Measurements from ENCODE around the gene ENTPD6. TPM values are rescaled to one million over a fixed set of nuclear protein-coding genes. Genes with fewer than 3 reads are reported as not detected.
"Not testable (repeated sequence)": the region's sequence is repeated elsewhere in the genome, so short reads cannot be mapped to it uniquely, and the experiment has no call there.

The ENTPD6 gene
- total RNA-seq, 2 experiments from 2014 or later, result 39.4 to 42.8 TPM

DNA sequence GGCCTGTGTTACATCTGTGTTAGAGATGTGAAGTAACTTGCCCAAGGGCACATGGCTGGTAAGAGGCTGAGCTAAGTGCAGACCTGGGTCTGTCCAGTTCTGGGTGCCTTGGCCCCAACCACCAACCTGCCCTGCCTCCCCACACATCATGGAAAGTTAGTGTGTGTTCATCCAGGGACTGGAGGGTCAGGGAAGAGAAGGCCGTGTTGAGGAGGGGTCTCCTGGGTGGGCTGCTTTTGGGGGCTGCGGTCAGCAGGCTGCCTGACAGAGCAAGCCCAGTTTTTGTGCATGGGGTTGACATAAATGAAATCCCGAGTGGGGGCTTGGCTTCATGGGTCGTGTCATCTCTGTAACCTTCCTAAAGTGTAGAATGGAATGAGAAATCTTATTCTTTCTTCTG is 63.3 kb downstream of the ENTPD6 start:
- ChIA-PET POLR2A (interaction anchor here (6.3 kb wide), 1 partner anchor 10 kb away, joined by 41 read pairs; the partner anchor contains the start of gene PYGB), CTCF (interaction anchor here (1.2 to 3.2 kb wide), 3 partner anchors 8 to 138 kb away, joined by 3 to 10 read pairs (median 5); no protein-coding TSS in a partner anchor)
- Mint-ChIP-seq H3K4me3 (no peak overlapping the region), H3K27ac (peak overlapping the region; percentile 89), H3K27me3 (no peaks in the 10 kb centered on the region), H3K36me3 (ENCODE audit: low read depth) (peaks cover 37% of the 10 kb centered on the region), H3K4me1 (ENCODE audit: low read depth) (peaks cover 59% of the 10 kb centered on the region), H3K9me3 (no peaks in the 10 kb centered on the region)
- TF ChIP-seq, protein P1, sequence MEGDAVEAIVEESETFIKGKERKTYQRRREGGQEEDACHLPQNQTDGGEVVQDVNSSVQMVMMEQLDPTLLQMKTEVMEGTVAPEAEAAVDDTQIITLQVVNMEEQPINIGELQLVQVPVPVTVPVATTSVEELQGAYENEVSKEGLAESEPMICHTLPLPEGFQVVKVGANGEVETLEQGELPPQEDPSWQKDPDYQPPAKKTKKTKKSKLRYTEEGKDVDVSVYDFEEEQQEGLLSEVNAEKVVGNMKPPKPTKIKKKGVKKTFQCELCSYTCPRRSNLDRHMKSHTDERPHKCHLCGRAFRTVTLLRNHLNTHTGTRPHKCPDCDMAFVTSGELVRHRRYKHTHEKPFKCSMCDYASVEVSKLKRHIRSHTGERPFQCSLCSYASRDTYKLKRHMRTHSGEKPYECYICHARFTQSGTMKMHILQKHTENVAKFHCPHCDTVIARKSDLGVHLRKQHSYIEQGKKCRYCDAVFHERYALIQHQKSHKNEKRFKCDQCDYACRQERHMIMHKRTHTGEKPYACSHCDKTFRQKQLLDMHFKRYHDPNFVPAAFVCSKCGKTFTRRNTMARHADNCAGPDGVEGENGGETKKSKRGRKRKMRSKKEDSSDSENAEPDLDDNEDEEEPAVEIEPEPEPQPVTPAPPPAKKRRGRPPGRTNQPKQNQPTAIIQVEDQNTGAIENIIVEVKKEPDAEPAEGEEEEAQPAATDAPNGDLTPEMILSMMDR (IDR thresholded peaks at IDR 0.05), result no peak
- DNase-seq, result no peak
- ATAC-seq, result no peak
- intact Hi-C loops (cut with micrococcal nuclease), result loop anchor here (5.0 kb wide), 1 partner anchor 62 kb away; the partner anchor contains the start of gene ENTPD6

DNA sequence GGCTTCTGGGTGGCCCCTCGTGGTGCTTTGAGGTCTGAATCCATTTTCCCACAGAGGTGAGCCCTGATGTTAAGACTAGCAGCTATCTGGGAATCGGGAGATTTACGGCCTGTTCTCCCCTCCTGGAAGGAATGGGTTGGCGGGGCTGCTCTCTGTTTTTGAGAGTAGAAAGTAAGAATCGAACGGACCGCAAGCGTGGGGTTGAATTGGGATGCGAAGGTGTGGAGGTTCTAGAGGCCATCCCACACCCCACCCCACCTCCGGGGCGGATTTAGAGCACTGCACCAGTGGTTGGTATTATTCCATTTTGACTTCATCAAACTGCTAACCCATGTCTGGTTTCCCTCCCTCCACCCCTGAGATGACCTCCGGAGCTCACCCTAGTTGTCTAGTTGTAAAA is 63.8 kb downstream of the ENTPD6 start:
- H3K27ac Mint-ChIP-seq, result peak overlapping the region; percentile 89
- CTCF ChIA-PET, result interaction anchor here (0.7 to 3.2 kb wide), 8 partner anchors 8 to 227 kb away, joined by 3 to 10 read pairs (median 4); partner anchors contain the start of gene PYGB
- H3K4me1 Mint-ChIP-seq (ENCODE audit: low read depth), result peaks cover 57% of the 10 kb centered on the region
- peak; percentile 58 for DNase-seq
- H3K27me3 Mint-ChIP-seq, result no peaks in the 10 kb centered on the region
- no peaks in the 10 kb centered on the region for H3K9me3 Mint-ChIP-seq
- TF ChIP-seq, protein P1 (IDR thresholded peaks at IDR 0.05), result no peak
- peak; percentile 71 for ATAC-seq
- H3K36me3 Mint-ChIP-seq (ENCODE audit: low read depth), result peaks cover 41% of the 10 kb centered on the region
- POLR2A ChIA-PET, result interaction anchor here (6.3 kb wide), 1 partner anchor 11 kb away, joined by 41 read pairs; the partner anchor contains the start of gene PYGB
- peak overlapping the region; percentile 46 for H3K4me3 Mint-ChIP-seq
- intact Hi-C loops (cut with micrococcal nuclease), result loop anchor here (5.0 kb wide), 1 partner anchor 62 kb away; the partner anchor contains the start of gene ENTPD6

DNA sequence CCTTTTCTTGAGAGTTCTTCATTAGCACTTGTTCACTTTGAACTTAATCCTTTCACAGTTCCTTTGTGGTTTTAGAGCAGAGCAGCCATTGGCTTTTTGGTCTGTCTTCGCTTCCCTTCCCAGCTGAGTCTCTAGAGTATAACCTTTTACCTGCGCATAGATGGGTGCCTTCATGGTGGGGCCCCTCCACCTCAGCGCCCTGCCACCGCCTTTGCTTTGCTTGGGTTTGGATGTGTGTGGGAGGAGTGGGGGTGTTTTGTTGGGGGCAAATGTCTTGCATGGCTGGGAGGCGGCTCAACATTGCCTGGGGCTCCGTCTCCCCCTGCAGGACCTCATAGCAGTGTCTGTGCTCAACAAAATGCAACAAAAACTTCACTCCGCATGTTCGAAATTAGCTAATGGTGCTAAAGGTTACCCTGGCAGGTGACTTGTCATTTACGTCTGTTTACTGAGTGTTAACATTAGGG is 64.3 kb downstream of the ENTPD6 start:
- Mint-ChIP-seq H3K4me3 (peak overlapping the region; percentile 46), H3K36me3 (ENCODE audit: low read depth) (peaks cover 39% of the 10 kb centered on the region), H3K27me3 (no peaks in the 10 kb centered on the region), H3K9me3 (no peaks in the 10 kb centered on the region), H3K4me1 (ENCODE audit: low read depth) (peaks cover 54% of the 10 kb centered on the region), H3K27ac (peak overlapping the region; percentile 89)
- CTCF ChIA-PET, result interaction anchor here (0.7 to 3.2 kb wide), 15 partner anchors 9 to 266 kb away, joined by 3 to 10 read pairs (median 3); partner anchors contain the start of genes ENTPD6 and PYGB
- DNase-seq (peak; percentile 81), ATAC-seq (peak; percentile 85)
- TF ChIP-seq, protein P1 (IDR thresholded peaks at IDR 0.05), result peak; percentile 35
- intact Hi-C loops (cut with micrococcal nuclease), result loop anchor here (5.0 kb wide), 1 partner anchor 63 kb away; the partner anchor contains the start of gene ENTPD6
- POLR2A ChIA-PET, result interaction anchor here (6.3 kb wide), 1 partner anchor 11 kb away, joined by 41 read pairs; the partner anchor contains the start of gene PYGB

DNA sequence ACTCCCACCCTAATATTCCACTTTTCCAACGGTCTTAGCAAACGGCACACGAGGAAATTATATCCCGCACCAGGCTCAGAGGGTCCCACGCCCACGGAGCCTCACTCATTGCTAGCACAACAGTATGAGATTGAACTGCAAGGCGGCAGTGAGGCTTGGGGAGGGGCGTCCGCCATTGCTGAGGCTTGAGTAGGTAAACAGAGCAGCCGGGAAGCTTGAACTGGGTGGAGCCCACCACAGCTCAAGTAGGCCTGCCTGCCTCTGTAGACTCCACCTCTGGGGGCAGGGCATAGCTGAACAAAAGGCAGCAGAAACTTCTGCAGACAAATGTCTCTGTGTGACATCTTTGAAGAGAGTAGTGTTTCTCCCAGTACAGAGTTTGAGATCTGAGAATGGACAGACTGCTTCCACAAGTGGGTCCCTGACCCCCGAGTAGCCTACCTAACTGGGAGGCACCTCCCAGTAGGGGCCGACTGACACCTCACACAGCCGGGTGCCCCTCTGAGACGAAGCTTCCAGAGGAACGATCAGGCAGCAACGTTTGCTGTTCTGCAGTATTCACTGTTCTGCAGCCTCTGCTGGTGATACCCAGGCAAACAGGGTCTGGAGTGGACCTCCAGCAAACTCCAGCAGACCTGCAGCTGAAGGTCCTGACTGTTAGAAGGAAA is 65.4 kb downstream of the ENTPD6 start:
- Mint-ChIP-seq H3K36me3 (ENCODE audit: low read depth) (peaks cover 39% of the 10 kb centered on the region), H3K4me3 (peak overlapping the region; percentile 27), H3K4me1 (ENCODE audit: low read depth) (peaks cover 52% of the 10 kb centered on the region), H3K27ac (peak overlapping the region; percentile 89)
- H3K9me3 Mint-ChIP-seq; ATAC-seq; intact Hi-C loops (cut with micrococcal nuclease); H3K27me3 Mint-ChIP-seq: not testable (repeated sequence)
- DNase-seq, result peak; percentile 51
- ChIA-PET POLR2A (interaction anchor here (6.3 kb wide), 1 partner anchor 12 kb away, joined by 41 read pairs; the partner anchor contains the start of gene PYGB), CTCF (interaction anchor here (0.7 to 3.2 kb wide), 12 partner anchors 10 to 267 kb away, joined by 3 to 10 read pairs (median 4); partner anchors contain the start of genes ENTPD6 and PYGB)

DNA sequence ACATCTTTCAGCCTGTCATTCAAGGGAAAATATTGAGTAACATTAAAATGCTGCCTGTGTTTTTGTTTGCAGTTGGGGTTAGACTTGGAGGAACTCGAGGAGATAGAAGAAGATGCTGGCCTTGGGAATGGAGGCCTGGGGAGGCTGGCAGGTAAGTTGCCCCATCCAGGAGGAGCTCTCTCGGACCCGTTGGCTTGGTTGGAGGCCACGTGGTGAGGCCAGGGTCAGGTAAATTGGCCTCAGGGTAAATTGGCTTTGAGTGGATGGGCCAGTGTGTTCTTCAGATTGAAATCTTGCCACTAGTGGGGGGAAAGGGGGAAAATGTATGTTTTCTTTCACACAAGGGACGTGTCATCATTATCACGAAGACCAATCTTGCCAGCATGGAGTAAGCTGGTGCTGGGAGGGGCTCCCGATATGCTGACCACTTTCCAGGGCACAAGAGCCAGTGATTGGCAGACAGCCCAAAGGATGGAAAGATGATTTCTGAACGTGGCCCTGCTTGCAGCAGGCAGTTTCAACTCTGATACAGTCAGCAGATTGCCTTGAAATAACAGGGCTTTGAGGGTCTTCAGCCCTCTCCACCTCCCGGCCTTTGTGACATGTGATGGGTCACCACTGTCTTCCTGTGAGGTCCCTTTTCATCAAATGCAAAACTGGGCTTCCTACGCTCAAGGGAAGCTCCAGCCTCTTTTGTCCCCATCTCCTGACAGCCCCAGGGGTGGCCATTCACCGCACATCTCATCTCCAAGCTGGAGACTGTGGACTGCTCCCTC is 73.7 kb downstream of the ENTPD6 start:
- H3K27me3 Mint-ChIP-seq, result no peaks in the 10 kb centered on the region
- TF ChIP-seq, protein P1 (IDR thresholded peaks at IDR 0.05), result no peak
- no peak overlapping the region for H3K4me3 Mint-ChIP-seq
- CTCF ChIA-PET, result interaction anchor here (1.5 kb wide), 1 partner anchor 27 kb away, joined by 4 read pairs; no protein-coding TSS in a partner anchor
- peaks cover 8% of the 10 kb centered on the region for H3K4me1 Mint-ChIP-seq (ENCODE audit: low read depth)
- intact Hi-C loops (cut with micrococcal nuclease), result no loop called here
- no peak for DNase-seq
- H3K36me3 Mint-ChIP-seq (ENCODE audit: low read depth), result peaks cover 21% of the 10 kb centered on the region
- POLR2A ChIA-PET, result no interaction called here
- no peak for ATAC-seq
- no peaks in the 10 kb centered on the region for H3K9me3 Mint-ChIP-seq
- H3K27ac Mint-ChIP-seq, result no peak overlapping the region

Measured in activated CD8-positive, alpha-beta T cell treated with anti-CD3 and anti-CD28 coated beads for 36 hours (primary cell).